GM21529 (cell line): ENCODE results near the gene SDS.
"Not testable (repeated sequence)": the region's sequence is repeated elsewhere in the genome, so short reads cannot be mapped to it uniquely, and the experiment has no call there.

Experiments used
- ATAC-seq: cut with Tn5 transposase; IDR thresholded peaks from one replicate; pipeline ENCODE4 v1.9.1; 2021; ENCODE audit not compliant: unreplicated experiment

SDS gene

GRCh38 chr12:113381220-113381619 lies 22.5 kb downstream of the SDS start:
- no peak for ATAC-seq

- ATAC-seq, result no peak
Measured at GRCh38 chr12:113378291-113378690, 25.4 kb downstream of the SDS start.

GRCh38 chr12:113374823-113375428 lies 28.8 kb downstream of the SDS start:
- ATAC-seq, result no peak

- no peak for ATAC-seq
Measured at GRCh38 chr12:113373969-113374368, 29.7 kb downstream of the SDS start.

- no peak for ATAC-seq
Measured at GRCh38 chr12:113373440-113373839, 30.2 kb downstream of the SDS start.

- no peak for ATAC-seq
Measured at GRCh38 chr12:113372371-113372770, 31.3 kb downstream of the SDS start.

- ATAC-seq, result no peak
Measured at GRCh38 chr12:113371808-113372207, 31.9 kb downstream of the SDS start.

- no peak for ATAC-seq
Measured at GRCh38 chr12:113370923-113371682, 32.6 kb downstream of the SDS start.

GRCh38 chr12:113369391-113369985 lies 34.2 kb downstream of the SDS start:
- ATAC-seq, result no peak

GRCh38 chr12:113368331-113368730 lies 35.4 kb downstream of the SDS start:
- ATAC-seq, result no peak

GRCh38 chr12:113366827-113367226 lies 36.9 kb downstream of the SDS start:
- ATAC-seq, result no peak

- no peak for ATAC-seq
Measured at GRCh38 chr12:113365639-113366395, 37.9 kb downstream of the SDS start.

GRCh38 chr12:113364698-113365097 lies 39.0 kb downstream of the SDS start:
- no peak for ATAC-seq

- ATAC-seq, result no peak
Measured at GRCh38 chr12:113361574-113362370, 41.9 kb downstream of the SDS start.

- ATAC-seq, result no peak
Measured at GRCh38 chr12:113359939-113360748, 43.5 kb downstream of the SDS start.

GRCh38 chr12:113359133-113359938 lies 44.4 kb downstream of the SDS start:
- ATAC-seq, result no peak

GRCh38 chr12:113358381-113359132 lies 45.1 kb downstream of the SDS start, which contains the start of gene PLBD2:
TSS of gene PLBD2 (plus strand) at chr12:113358587. CDS start at chr12:113358601, 14 bp downstream.
- peak; percentile 89 for ATAC-seq

GRCh38 chr12:113354192-113354591 lies 49.5 kb downstream of the SDS start:
- not testable (repeated sequence) for ATAC-seq
